Measurements from ENCODE around the gene NOVA2.

NOVA2 gene

GRCh38 chr19:45887200-45887710 lies 86.4 kb downstream of the NOVA2 start:
- no peak for DNase-seq

- peak; percentile 81 for DNase-seq
These were observed 87.1 kb downstream of the NOVA2 start for GRCh38 chr19:45886427-45887199.

GRCh38 chr19:45885556-45886426 lies 87.9 kb downstream of the NOVA2 start, which contains the start of gene IRF2BP1:
TSS of gene IRF2BP1 (minus strand) at chr19:45886141. CDS start at chr19:45885774, 367 bp downstream.
- DNase-seq: peak; percentile 83

- DNase-seq: no peak
These were observed 88.7 kb downstream of the NOVA2 start for GRCh38 chr19:45884682-45885555.

- no peak for DNase-seq
These were observed 89.6 kb downstream of the NOVA2 start for GRCh38 chr19:45883881-45884681.

Measured in T-helper 9 cell (primary cell).